ENCODE measurements around the gene MATN1.

Gene MATN1

GRCh38 chr1:30721341-30721793, 2.0 kb downstream of the MATN1 start:
- Histone ChIP-seq H3F3A (ENCODE audit: control insufficient read depth, insufficient read depth) (0 out of 2 replicates have a peak, but pooled peaks cover 3% of the 10 kb centered on the region), H3K4me2 (ENCODE audit: low read length) (no peak overlapping the region), H3K4me1 (ENCODE audit: control insufficient read depth, low read length) (peaks cover 44% of the 10 kb centered on the region), H3K27me3 (ENCODE audit: control insufficient read depth, low read length) (no peaks in the 10 kb centered on the region), H3K36me3 (ENCODE audit: control insufficient read depth, low read length) (no peaks in the 10 kb centered on the region), H3K79me2 (ENCODE audit: control insufficient read depth, low read length) (no peaks in the 10 kb centered on the region), H3K27ac (ENCODE audit: low read depth, low read length) (no peak overlapping the region), H3K9me2 (replicated peaks; ENCODE audit: control insufficient read depth, low read length) (no peaks in the 10 kb centered on the region), H3K4me3 (ENCODE audit: low read length) (no peak overlapping the region), H4K20me1 (ENCODE audit: control insufficient read depth, insufficient read depth, low read depth, low read length) (0 out of 2 replicates have a peak, but pooled peaks cover 4% of the 10 kb centered on the region), H3K9me3 (ENCODE audit: control insufficient read depth, insufficient read depth, low read length) (peaks cover 3% of the 10 kb centered on the region; the same call in 1 of the 2 replicates)
- TF ChIP-seq EZH2phosphoT487 (IDR thresholded peaks at IDR 0.05; ENCODE audit: borderline replicate concordance, low read length) (no peak), CTCF (IDR thresholded peaks at IDR 0.05; ENCODE audit: low read depth, low read length, poor library complexity, severe bottlenecking) (no peak)

- 0 out of 2 replicates have a peak, but pooled peaks cover 4% of the 10 kb centered on the region for H4K20me1 ChIP-seq (ENCODE audit: control insufficient read depth, insufficient read depth, low read depth, low read length)
- peak overlapping the region; percentile 90 for H3K4me2 ChIP-seq (ENCODE audit: low read length)
- no peaks in the 10 kb centered on the region for H3K27me3 ChIP-seq (ENCODE audit: control insufficient read depth, low read length)
- H3K27ac ChIP-seq (ENCODE audit: low read depth, low read length): no peak overlapping the region
- H3F3A ChIP-seq (ENCODE audit: control insufficient read depth, insufficient read depth): 0 out of 2 replicates have a peak, but pooled peaks cover 3% of the 10 kb centered on the region
- peaks cover 11% of the 10 kb centered on the region for H3K9me3 ChIP-seq (ENCODE audit: control insufficient read depth, insufficient read depth, low read length)
- no peak overlapping the region for H3K4me3 ChIP-seq (ENCODE audit: low read length)
- peaks cover 44% of the 10 kb centered on the region for H3K4me1 ChIP-seq (ENCODE audit: control insufficient read depth, low read length)
- no peak for TF ChIP-seq CTCF (IDR thresholded peaks at IDR 0.05; ENCODE audit: low read depth, low read length, poor library complexity, severe bottlenecking)
- TF ChIP-seq EZH2phosphoT487 (IDR thresholded peaks at IDR 0.05; ENCODE audit: borderline replicate concordance, low read length): no peak
- H3K9me2 ChIP-seq (replicated peaks; ENCODE audit: control insufficient read depth, low read length): no peaks in the 10 kb centered on the region
- H3K79me2 ChIP-seq (ENCODE audit: control insufficient read depth, low read length): no peaks in the 10 kb centered on the region
- H3K36me3 ChIP-seq (ENCODE audit: control insufficient read depth, low read length): no peaks in the 10 kb centered on the region
Measured at GRCh38 chr1:30720271-30721223, 2.8 kb downstream of the MATN1 start.

- Histone ChIP-seq H3K36me3 (ENCODE audit: control insufficient read depth, low read length) (no peaks in the 10 kb centered on the region), H3K4me1 (ENCODE audit: control insufficient read depth, low read length) (peaks cover 44% of the 10 kb centered on the region), H3F3A (ENCODE audit: control insufficient read depth, insufficient read depth) (0 out of 2 replicates have a peak, but pooled peaks cover 3% of the 10 kb centered on the region), H3K27ac (ENCODE audit: low read depth, low read length) (no peak overlapping the region), H3K79me2 (ENCODE audit: control insufficient read depth, low read length) (no peaks in the 10 kb centered on the region), H4K20me1 (ENCODE audit: control insufficient read depth, insufficient read depth, low read depth, low read length) (0 out of 2 replicates have a peak, but pooled peaks cover 3% of the 10 kb centered on the region), H3K9me3 (ENCODE audit: control insufficient read depth, insufficient read depth, low read length) (peaks cover 16% of the 10 kb centered on the region), H3K4me3 (ENCODE audit: low read length) (peak overlapping the region; percentile 85), H3K4me2 (ENCODE audit: low read length) (peak overlapping the region; percentile 90), H3K27me3 (ENCODE audit: control insufficient read depth, low read length) (no peaks in the 10 kb centered on the region), H3K9me2 (replicated peaks; ENCODE audit: control insufficient read depth, low read length) (no peaks in the 10 kb centered on the region)
- TF ChIP-seq CTCF (IDR thresholded peaks at IDR 0.05; ENCODE audit: low read depth, low read length, poor library complexity, severe bottlenecking) (no peak), EZH2phosphoT487 (IDR thresholded peaks at IDR 0.05; ENCODE audit: borderline replicate concordance, low read length) (no peak)
Measured at GRCh38 chr1:30719406-30720270, 3.7 kb downstream of the MATN1 start.
